GM12864 (cell line): ENCODE results near the gene MICALL1.
"Not testable (repeated sequence)": the region's sequence is repeated elsewhere in the genome, so short reads cannot be mapped to it uniquely, and the experiment has no call there.

Experiments used
- DNase-seq: peaks from one replicate; pipeline ENCODE4 v3.0.0-alpha.2; 2011; ENCODE audit warnings: low read depth
- H3K4me3 ChIP-seq: 2 replicates; pipeline ENCODE4 v1.5.1; 2011; ENCODE audit warnings: mild to moderate bottlenecking, low read depth, low read length, control low read depth
- TF ChIP-seq, protein P1 (sequence below): IDR thresholded peaks from 2 replicates; pipeline ENCODE4 v1.5.1; 2011; ENCODE audit warnings: low read depth, mild to moderate bottlenecking, moderate library complexity, low read length, control low read depth, inconsistent platforms; ENCODE audit errors: missing control alignments

The MICALL1 gene

GRCh38 chr22:37970864-37971263, 64.8 kb downstream of the MICALL1 start:
- H3K4me3 ChIP-seq, result no peak overlapping the region
- TF ChIP-seq, protein P1, sequence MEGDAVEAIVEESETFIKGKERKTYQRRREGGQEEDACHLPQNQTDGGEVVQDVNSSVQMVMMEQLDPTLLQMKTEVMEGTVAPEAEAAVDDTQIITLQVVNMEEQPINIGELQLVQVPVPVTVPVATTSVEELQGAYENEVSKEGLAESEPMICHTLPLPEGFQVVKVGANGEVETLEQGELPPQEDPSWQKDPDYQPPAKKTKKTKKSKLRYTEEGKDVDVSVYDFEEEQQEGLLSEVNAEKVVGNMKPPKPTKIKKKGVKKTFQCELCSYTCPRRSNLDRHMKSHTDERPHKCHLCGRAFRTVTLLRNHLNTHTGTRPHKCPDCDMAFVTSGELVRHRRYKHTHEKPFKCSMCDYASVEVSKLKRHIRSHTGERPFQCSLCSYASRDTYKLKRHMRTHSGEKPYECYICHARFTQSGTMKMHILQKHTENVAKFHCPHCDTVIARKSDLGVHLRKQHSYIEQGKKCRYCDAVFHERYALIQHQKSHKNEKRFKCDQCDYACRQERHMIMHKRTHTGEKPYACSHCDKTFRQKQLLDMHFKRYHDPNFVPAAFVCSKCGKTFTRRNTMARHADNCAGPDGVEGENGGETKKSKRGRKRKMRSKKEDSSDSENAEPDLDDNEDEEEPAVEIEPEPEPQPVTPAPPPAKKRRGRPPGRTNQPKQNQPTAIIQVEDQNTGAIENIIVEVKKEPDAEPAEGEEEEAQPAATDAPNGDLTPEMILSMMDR, result no peak
- no peak for DNase-seq

- TF ChIP-seq, protein P1, result no peak
- no peak for DNase-seq
- H3K4me3 ChIP-seq, result no peak overlapping the region
These were observed 65.7 kb downstream of the MICALL1 start for GRCh38 chr22:37971475-37972434.

GRCh38 chr22:37972527-37972926, 66.4 kb downstream of the MICALL1 start:
- no peak overlapping the region for H3K4me3 ChIP-seq
- TF ChIP-seq, protein P1, result no peak
- DNase-seq, result no peak

DNA sequence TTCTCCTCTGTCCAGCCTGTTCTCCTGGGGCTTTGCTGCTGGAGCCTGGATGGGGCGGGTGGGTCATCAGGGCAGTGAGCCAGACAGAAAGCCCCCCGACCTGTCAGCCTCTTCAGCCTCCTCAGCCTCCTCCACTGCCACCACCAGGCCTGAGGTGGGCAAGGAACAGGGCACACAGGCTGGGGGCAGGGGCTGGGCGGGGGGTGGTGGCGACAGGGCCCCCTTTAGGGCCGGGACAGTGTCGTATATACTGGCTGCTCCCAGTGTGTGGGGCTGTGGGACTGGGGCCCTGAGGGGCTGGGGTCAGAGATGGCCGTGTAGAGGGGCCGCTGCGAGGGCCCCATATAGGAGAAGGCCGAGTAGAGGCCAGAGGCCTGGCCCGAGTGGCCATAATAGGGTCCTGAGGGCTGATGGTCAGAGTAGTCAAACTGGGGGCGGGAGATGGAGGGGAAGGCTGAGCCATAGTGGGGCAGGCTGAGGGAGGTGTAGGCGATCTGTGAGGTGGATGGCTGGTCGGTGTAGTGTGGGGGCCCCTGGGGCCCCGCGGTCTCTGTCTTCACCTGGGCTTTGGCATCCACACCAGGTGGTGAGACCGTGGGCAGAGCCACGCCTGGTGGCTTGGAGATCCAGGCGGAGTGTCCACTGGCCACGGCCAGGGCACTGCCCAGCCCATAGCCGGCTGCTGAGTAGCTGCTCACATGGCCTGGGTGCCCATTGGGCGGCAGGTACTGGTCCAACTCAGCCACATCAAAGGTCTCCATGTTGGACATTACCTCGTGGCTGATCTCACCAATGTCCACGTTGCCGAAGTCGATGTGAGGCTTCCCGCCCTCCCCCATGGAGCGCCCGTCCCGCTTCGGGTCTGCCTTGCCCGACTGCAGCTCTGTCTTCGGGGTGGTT, 67.4 kb downstream of the MICALL1 start:
- TF ChIP-seq, protein P1, result no peak
- H3K4me3 ChIP-seq, result no peak overlapping the region
- no peak for DNase-seq

- no peak for DNase-seq
- no peak overlapping the region for H3K4me3 ChIP-seq
- TF ChIP-seq, protein P1, result no peak
These were observed 69.1 kb downstream of the MICALL1 start for GRCh38 chr22:37975153-37975552.

GRCh38 chr22:37976022-37976421, 69.9 kb downstream of the MICALL1 start:
- not testable (repeated sequence) for DNase-seq, H3K4me3 ChIP-seq

GRCh38 chr22:37976547-37976946, 70.5 kb downstream of the MICALL1 start:
- TF ChIP-seq, protein P1, result no peak
- H3K4me3 ChIP-seq, result no peak overlapping the region
- no peak for DNase-seq
